DND-41 (cell line): ENCODE measurements around the gene HGFAC.

Source experiments
- ATAC-seq: fragments of 200-7000 bp; cut with Tn5 transposase; 3 replicates; pipeline ENCODE4 v1.9.1; 2021; ENCODE audit warnings: low read depth; ENCODE audit not compliant: insufficient read depth
- DNase-seq: peaks from one replicate; pipeline ENCODE4 v3.0.0-alpha.2; 2020
- H2AFZ ChIP-seq: 2 replicates; pipeline ENCODE4 v1.6.0; 2012; ENCODE audit warnings: low read depth, low read length
- H3K27ac ChIP-seq: 2 replicates; pipeline ENCODE4 v1.5.1; 2012; ENCODE audit warnings: low read length, inconsistent platforms
- H3K27me3 ChIP-seq: fragments of 200-600 bp; sonication (generic); 2 replicates; pipeline ENCODE4 v1.6.0; 2012; ENCODE audit warnings: low read length, mild to moderate bottlenecking, inconsistent platforms; ENCODE audit not compliant: insufficient read depth, poor library complexity
- H3K36me3 ChIP-seq: 2 replicates; pipeline ENCODE4 v1.5.1; 2012; ENCODE audit warnings: low read length, inconsistent platforms; ENCODE audit not compliant: insufficient read depth
- H3K4me1 ChIP-seq: 2 replicates; pipeline ENCODE4 v1.5.1; 2012; ENCODE audit warnings: mild to moderate bottlenecking, low read length; ENCODE audit not compliant: insufficient read depth
- H3K4me2 ChIP-seq: 2 replicates; pipeline ENCODE4 v1.6.0; 2012; ENCODE audit warnings: mild to moderate bottlenecking, moderate library complexity, low read length, inconsistent platforms; ENCODE audit not compliant: insufficient read depth
- H3K4me3 ChIP-seq, 2 experiments: fragments of 200-600 bp in 1 of 2; shearing (Covaris generic) in 1 of 2; 2 replicates each; pipeline ENCODE4 v1.5.1; 2012 to 2016; ENCODE audit warnings: inconsistent platforms in 2 of 2, low read length in 2 of 2, mild to moderate bottlenecking in 2 of 2, low read depth in 1 of 2, moderate library complexity in 1 of 2
- H3K79me2 ChIP-seq: 2 replicates; pipeline ENCODE4 v1.6.0; 2012; ENCODE audit warnings: low read length, inconsistent platforms; ENCODE audit not compliant: insufficient read depth
- H3K9ac ChIP-seq: 2 replicates; pipeline ENCODE4 v1.6.0; 2012; ENCODE audit warnings: low read depth, mild to moderate bottlenecking, inconsistent platforms, low read length, moderate library complexity
- H3K9me3 ChIP-seq: 2 replicates; pipeline ENCODE4 v1.5.1; 2012; ENCODE audit warnings: low read length, moderate library complexity, mild to moderate bottlenecking, inconsistent platforms; ENCODE audit not compliant: insufficient read depth, severe bottlenecking
- H4K20me1 ChIP-seq: 2 replicates; pipeline ENCODE4 v1.6.0; 2012; ENCODE audit warnings: low read length; ENCODE audit not compliant: insufficient read depth
- EZH2 ChIP-seq: IDR thresholded peaks from 3 replicates; pipeline ENCODE4 v1.6.1; 2012; ENCODE audit warnings: borderline replicate concordance, low read depth, mild to moderate bottlenecking, moderate library complexity, low read length, inconsistent platforms; ENCODE audit not compliant: severe bottlenecking
- TF ChIP-seq, protein P1 (sequence below): IDR thresholded peaks from 2 replicates; pipeline ENCODE4 v1.5.1; 2012; ENCODE audit warnings: borderline replicate concordance, low read length, moderate library complexity, mild to moderate bottlenecking; ENCODE audit not compliant: poor library complexity, severe bottlenecking; ENCODE audit errors: extremely low read depth

HGFAC gene

DNA sequence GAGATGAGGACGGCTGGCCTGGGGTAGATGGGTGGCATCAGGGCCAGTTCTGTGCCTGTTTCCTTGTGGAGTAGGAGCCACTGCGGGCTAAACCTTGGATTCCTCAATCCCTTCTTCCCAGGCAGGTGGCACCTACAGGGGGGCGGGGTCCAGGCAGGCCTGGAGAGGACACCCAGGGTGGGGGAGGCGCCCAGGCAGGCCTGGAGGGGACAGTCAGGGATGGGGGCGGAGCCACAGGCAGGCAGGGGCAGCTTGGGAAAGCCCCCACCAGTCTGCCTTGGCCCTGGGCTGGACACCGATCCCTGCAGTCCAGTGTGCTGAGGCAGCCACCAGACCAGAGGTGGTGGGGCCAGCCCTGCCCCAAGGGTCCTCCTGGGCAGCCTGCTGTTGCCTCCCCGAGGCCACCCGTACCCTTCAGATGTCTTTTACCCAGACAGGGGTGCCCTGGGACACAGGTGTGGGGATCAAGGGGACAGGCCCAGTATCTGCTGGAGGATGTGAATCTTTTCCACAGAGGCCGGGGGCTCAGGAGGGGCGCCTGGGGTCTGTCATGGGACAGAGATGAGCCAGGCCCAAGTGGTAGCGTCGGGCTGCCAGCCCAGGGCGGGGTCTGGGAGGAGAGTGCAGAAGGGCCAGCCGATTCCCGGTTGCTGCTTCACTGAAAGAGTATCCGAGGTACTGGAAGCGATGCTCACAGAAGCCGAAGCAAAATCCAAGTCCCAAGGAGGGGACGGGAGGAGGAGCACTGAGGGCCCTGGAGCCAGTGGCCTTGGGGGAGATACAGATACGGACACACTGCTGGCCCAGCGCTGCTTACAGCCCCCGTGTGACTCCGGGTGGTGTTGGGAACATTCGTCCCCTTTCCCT lies 56.0 kb downstream of the HGFAC start:
- H3K27me3 ChIP-seq = no peaks in the 10 kb centered on the region
- no peak for DNase-seq

GRCh38 chr4:3498407-3498806 lies 56.6 kb downstream of the HGFAC start:
- Histone ChIP-seq H3K27ac (no peak overlapping the region), H4K20me1 (peaks cover 79% of the 10 kb centered on the region), H3K79me2 (no peaks in the 10 kb centered on the region), H2AFZ (no peak overlapping the region), H3K4me1 (no peaks in the 10 kb centered on the region), H3K9me3 (no peaks in the 10 kb centered on the region), H3K9ac (no peak overlapping the region), H3K36me3 (peaks cover 25% of the 10 kb centered on the region), H3K4me2 (no peak overlapping the region), H3K27me3 (no peaks in the 10 kb centered on the region), H3K4me3 (no peak overlapping the region)
- no peak for TF ChIP-seq EZH2
- DNase-seq = no peak
- no peak for ATAC-seq

More for the DNA sequence above, 56.0 kb downstream of the HGFAC start:
- H3K4me1 ChIP-seq = no peaks in the 10 kb centered on the region
- no peak overlapping the region for H3K4me3 ChIP-seq
- no peaks in the 10 kb centered on the region for H3K9me3 ChIP-seq
- H3K36me3 ChIP-seq = peaks cover 19% of the 10 kb centered on the region
- peaks cover 72% of the 10 kb centered on the region for H4K20me1 ChIP-seq
- no peak overlapping the region for H3K4me2 ChIP-seq
- no peaks in the 10 kb centered on the region for H3K79me2 ChIP-seq
- TF ChIP-seq, protein P1, sequence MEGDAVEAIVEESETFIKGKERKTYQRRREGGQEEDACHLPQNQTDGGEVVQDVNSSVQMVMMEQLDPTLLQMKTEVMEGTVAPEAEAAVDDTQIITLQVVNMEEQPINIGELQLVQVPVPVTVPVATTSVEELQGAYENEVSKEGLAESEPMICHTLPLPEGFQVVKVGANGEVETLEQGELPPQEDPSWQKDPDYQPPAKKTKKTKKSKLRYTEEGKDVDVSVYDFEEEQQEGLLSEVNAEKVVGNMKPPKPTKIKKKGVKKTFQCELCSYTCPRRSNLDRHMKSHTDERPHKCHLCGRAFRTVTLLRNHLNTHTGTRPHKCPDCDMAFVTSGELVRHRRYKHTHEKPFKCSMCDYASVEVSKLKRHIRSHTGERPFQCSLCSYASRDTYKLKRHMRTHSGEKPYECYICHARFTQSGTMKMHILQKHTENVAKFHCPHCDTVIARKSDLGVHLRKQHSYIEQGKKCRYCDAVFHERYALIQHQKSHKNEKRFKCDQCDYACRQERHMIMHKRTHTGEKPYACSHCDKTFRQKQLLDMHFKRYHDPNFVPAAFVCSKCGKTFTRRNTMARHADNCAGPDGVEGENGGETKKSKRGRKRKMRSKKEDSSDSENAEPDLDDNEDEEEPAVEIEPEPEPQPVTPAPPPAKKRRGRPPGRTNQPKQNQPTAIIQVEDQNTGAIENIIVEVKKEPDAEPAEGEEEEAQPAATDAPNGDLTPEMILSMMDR = no peak
- no peak for TF ChIP-seq EZH2
- no peak for ATAC-seq
- no peak overlapping the region for H2AFZ ChIP-seq
- no peak overlapping the region for H3K9ac ChIP-seq
- no peak overlapping the region for H3K27ac ChIP-seq
